Putamen (tissue), 1 donor: ENCODE measurements around the gene EHBP1L1.

ENCODE experiments used
- DNase-seq: peaks from one replicate; pipeline ENCODE4 v3.0.0-alpha.2; 2016; ENCODE audit warnings: low spot score

Gene EHBP1L1

DNA sequence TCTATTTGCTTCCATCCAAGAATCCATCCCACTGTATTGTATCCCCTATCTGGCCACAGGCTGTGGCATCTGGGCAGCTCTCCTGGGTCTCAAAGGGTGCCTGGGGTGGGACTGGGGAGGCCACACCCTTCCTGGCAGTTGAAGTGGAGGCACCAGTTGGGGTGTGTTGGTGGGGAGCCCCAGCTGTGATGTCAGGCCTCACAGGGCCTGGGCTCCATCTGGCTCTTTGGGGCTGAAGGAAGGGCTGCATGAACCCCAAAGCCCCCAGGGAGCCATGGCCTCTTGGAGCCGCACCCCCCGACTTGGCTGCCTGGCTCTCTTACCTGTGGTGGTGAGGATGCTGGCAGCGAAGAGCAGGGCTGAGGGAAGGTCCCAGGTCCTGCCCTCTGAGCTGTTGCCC lies 19.3 kb downstream of the EHBP1L1 start:
- no peak for DNase-seq

DNA sequence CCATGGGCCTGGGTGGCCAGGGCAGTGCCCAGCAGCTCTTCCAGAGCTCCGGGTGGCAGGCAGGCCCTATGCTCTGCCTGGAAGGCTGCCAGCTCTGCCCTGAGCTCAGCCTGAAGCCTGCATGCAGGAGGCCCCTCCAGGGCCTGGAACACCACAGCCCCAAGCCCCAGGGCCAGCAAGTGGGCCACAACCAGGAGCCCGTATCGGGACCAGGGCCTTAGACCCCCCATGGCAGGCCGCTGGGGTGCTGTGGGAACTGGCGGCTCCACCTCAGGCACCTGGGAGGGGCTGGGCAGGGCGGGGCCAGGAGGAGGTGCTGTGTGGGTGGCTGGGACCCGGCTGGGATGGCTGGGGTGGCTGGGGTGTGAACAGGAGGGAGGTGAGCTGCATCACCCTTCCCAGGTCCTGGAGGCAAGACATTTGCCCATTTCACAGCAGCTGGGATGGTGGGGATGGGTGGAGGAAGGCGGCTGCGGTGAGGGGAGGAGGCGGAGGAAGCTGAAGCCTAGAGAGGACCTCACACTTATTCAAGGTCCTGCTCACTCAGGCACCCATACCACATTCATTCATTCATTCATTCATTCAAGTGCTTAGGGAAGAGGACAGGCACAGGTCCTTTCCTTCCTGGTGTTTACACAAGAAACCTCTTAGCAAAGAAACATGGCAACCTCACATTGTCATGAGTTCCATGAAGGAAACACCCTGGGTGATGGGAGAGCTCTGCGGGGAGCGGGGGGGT lies 19.9 kb downstream of the EHBP1L1 start, which contains the start of gene KCNK7:
Gene KCNK7 (minus strand): TSS at position 258 of the 739 bp plus-strand sequence. CDS start 28 bp downstream, at position 230.
- DNase-seq, result no peak

DNA sequence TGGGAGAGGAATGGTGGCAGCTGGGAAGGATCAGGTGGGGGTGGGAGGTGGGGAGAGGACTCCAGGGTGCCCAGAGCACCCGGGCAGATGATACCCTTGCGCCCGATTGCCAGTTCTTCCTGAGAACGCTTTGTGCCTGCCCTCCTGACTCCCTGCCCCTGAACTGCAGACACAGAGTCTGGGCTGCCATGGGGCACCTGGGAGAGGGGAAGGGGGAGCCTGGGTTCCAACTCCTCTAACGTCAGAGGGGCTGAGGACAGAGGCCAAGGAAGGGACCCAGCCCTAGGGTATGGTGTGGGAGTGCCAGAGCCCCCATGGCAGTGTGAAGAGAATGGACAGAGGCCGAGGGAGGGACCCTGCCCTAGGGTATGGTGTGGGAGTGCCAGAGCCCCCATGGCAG lies 20.7 kb downstream of the EHBP1L1 start:
- no peak for DNase-seq

DNA sequence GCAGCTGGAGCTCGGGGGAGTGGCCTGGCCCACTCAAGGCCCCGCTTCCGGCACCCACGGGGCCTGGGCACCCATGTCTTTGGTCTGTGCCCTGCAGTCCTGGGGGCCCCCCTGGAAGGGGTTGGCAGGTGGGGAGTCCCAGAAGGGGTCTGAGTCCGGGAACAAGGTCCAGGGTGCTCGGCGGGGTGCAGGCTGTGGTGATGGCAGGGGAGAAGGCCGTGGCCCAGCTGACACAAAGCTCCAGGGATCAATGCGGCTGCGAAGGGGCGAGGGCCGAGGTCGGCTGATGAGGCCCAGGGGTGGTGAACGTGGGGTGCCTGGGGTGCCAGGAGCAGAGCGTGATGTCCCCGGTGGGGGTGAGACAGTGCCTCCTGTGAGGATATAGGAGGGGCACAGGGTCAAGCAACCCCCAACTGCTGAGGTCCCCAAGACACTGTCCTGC lies 22.4 kb downstream of the EHBP1L1 start:
- DNase-seq, result no peak

DNA sequence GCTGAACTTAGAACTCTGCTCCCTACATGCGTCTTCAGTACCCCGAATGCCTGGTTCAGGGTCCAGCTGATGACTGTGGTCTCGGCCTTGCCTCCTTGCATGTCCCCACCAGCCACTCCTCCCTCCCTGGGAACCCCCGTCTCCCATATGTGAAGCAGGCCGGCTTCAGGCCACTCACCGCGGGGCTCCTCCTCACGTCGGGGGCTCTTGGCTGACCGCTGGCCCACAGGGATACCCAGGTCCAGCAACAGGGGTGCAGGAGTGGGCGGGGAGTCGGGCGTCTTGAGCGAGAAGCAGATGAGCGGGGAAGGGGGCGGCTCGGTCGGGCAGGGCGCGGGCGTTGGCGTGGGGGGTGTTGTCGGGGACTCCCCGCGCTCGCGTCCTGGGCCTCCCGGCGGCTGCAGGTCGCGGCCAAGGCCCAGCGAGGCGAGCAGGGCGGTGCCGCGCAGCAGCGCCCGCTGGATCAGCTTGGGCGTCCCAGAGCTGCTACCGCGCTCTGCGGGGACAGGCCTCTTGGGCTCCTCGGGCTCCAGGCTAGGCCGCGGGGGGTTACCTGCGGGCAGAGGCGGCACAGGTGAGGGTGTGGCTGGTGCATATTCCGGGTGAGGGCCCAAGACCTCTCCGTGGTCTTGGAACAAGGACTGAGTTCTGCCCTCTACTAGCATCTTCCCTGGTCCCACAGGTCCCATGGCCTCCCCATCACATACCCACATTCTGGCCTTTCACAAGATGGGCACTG lies 23.5 kb downstream of the EHBP1L1 start:
- no peak for DNase-seq

DNA sequence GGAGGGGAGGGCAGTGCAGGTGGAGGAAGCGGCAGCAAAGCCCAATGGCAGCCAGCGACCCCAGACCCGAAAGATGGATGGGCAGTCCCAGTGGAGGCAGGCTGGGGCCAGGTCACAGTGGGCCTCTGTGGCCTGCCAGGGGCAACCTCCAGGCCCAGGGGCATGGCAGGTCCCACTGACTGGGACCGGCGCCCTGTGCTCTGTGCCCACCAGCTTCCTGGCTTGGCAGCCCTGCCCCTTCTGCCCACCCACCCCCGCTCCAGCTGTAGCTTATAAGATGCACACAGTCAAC lies 24.0 kb downstream of the EHBP1L1 start:
- DNase-seq, result no peak

DNA sequence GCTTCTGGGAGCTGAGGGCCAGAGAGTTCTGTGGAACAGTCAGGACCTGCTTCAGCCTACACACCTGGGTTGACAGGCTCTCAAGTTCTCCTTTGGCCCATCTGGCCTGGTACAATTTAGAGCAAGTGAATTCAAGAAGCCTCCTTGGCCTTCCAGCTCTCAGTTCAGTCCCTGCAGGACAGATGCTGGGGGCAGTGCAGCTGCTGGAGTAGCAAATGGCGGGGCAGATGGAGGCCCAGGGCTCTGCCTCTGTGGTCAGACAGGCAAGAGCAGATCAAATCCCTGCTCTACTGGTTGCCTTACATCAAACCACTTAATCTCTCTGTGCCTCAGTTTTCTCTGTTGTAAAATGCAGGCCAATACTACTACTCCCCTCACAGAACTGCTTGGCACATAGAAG lies 28.4 kb downstream of the EHBP1L1 start:
- DNase-seq, result no peak

DNA sequence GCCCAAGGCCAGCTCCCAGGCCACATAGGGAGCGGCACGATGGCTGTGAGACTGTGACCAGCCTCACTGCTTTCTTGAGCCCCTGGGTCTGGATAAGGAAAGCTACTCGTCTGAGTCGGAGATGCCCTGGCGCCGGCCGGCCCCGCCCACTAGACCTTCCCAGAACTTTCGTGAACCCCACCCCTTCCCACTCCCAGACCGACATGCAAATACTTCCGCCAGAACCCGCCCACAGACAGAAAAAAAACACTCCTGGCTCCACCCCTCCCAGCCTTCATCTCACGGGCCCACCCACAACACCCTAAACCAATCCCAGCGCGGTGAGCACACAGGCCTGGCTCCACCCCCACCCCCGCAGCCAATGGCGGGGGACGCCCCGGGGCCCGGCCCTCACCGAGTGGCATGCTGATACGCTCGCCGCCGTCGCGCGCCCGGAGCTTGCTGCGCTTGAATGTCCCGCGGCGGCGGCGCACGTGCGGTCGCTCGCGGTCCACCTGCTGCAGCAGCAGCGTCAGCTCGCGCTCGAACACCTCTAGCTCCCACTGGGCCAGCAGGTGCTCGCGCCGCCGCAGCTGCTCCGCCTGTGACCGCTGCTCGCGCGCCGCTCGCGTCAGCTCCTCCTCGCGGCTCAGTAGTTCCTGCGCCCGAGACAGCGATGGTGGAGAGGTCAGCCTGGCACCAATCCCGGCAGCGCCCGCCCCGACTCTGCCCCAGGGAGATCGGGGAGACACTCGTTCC lies 31.2 kb downstream of the EHBP1L1 start:
- DNase-seq, result peak; percentile 97

DNA sequence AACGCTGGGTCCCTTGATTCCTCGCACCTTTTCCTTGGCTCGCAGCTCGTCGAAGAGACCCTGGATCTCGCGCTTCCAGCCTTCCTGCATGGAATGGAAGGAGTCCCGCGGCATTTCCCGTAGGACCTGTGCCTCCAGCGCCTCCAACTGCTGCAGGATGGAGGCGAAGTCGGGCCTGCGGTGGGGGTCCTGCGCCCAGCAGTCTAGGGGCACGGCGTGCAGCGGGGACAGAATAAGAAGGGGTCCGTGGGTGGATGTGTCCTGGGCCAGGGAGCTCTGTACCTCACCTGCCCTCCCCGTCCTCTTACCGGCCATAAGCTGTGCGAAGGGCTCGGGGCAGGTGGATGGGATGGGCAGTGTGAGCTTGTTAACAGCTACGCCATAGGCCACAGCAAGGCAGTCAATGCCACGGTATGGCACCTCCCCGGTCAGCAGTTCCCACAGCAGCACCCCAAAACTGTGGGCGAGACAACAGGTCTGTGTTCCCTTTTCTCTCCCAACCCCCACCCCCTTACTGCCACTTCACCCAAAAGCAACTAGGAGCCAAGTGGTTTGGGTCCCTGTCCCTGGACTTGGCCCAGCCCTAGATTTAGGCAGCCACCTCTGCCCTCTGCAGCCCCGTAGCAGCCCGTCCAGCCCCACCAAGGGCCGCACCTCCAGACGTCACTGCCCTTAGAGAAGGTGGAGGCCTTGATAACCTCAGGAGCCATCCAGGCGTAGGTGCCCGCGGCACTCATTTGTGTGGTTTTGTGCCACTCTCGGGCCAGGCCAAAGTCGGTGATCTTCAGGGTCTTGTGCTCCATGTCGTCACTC lies 32.0 kb downstream of the EHBP1L1 start:
- no peak for DNase-seq

DNA sequence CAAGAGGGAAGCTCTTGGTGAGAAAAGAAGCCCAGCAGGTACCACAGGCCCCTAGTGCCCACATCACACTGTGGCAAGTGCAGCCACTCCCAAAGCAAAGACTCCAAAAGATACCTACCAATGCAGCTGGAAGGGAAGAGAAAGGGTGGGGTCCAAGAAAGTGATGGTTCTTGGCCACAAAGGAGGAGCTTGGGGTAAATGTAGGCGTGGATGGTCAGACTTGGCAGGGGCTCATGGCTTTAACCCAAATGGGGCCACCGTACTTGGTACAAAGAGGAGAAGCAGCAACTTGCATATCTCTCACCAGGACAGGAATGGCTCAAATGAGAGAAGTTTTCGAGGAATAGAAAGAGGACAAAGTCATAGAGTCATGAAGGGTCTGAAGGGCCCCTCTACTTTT lies 33.4 kb downstream of the EHBP1L1 start:
- DNase-seq, result no peak

DNA sequence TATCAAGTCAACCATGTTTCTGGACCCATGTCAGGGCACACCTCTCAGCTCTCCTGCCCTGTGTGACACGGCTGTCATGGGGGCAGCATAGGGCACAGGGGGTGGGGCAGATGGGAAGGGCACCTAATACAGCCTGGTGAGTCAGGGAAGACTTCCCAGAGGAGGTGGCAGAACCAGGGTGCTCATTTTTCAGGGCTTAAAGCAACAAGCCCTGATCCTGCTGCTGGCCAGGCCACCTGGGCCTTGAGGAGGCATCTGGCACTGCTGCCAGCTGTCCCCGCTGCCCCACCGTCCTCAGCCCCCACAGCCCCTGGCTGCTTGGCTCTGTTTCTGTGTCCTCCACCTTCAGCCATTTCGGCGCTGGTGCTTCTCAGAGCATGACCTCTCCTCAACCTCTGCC lies 33.8 kb downstream of the EHBP1L1 start:
- DNase-seq, result no peak

DNA sequence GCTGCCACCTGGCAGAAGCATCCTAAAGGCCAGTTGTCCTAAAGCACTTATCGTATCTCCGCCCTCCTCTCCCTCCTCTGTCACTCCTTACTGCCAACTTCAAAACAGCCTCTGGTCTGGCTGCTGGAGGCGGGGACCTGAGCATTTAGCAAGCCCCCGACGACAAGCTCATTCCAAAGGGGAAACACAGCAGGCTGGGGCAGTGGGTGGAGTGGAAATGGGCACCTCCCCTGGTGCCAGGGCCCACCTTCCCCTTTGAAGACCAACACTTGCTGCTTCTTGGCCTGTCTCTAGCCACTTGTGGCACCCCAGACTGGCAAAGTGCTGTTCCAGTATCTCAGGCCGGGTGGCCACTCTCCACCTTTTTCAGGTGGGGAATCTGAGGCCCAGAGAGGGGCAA lies 34.6 kb downstream of the EHBP1L1 start:
- no peak for DNase-seq

DNA sequence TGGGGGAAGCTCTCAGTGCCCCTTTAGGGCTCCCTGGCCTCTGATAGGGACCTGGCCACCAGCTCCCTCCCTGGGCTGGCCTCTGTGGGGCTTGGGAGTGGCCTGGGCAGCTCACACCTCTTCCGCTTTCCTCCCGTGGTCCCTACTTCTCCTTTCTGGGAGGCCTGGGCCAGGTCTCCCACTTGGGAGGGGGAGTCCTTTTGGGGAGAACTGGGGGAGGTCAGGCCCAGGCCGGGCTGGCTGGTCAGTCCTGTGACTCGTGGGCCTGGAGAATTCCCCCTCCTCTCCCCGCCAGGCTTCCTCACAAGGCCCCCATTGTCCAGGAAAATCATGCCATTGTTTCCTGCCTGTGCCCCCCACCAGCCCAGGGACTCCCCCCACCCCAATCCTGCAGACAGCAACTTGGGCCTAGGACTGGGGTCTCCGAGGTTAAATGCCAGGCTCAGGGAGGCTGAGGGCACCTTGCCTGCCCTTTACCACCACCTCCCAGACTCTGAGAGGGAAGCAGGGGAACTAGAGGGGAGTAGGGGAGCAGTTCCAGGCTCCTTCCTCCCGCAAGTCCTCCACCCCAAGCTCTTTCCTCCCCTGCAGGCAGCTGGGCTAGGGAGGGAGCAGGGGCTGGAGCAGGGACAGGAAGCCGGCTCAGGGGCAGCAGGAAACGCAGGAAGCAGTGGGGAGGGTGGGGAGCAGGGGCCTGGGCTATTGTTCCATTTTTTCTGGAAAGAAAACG lies 35.3 kb downstream of the EHBP1L1 start:
- peak; percentile 92 for DNase-seq

DNA sequence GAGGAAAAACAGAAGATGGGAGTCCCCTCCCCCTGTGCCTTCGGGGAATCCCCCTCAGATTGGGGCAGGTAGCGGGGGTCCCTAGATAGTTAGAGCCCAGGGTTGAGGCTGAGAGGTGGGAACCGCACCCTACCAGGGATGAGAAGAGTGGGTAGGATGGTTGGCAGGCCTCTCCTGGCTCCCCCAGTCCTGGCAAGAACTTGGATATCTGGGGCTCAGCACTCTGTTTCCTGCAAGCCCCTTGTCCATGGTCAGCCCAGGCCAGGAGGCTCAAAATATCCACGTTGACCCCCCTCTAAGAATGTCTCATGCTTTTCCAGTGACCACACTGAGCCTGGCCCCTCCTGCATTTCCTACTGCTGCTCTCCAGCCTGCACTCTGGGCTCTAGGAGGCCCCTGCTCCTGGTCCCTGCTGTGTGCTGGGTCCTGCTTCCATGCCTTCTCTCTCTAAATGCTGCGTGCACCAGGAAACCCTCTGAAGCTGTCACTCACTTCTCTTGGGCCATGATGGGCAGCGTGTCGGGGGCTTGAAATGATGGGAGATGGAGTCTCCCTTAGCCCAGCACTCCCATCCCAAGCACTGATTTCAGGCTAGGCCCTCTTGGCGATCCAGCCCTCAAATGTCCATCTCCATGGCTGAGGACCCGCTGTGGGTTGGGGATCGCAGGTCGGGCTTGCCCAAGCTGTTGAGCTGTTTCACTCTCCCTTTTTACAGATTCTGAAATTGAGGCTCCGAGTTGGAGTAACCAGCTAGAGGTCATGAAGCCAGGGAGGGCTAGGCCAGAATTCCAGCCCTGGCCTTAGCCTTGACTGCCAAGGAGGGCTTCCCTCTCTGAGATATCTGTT lies 36.1 kb downstream of the EHBP1L1 start:
- no peak for DNase-seq

DNA sequence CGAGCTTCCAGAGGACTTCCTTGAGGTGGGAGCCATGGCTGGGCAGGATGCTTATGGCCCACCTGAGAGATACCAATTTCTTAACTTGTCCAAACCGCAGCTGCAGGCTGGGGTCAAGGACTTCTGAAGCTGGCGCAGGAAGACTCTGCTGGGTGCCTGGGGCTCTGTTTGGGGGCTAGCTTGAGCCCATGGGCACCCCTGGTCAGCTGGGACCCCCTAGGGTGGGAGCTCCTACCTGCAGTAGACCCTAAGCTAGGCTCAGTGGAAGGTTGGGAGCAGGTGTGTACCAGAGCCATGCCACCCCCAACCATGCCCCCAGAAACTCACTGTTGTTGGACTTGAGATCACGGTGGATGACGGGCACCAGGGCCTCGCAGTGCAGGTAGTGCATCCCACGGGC lies 36.8 kb downstream of the EHBP1L1 start:
- DNase-seq, result no peak

DNA sequence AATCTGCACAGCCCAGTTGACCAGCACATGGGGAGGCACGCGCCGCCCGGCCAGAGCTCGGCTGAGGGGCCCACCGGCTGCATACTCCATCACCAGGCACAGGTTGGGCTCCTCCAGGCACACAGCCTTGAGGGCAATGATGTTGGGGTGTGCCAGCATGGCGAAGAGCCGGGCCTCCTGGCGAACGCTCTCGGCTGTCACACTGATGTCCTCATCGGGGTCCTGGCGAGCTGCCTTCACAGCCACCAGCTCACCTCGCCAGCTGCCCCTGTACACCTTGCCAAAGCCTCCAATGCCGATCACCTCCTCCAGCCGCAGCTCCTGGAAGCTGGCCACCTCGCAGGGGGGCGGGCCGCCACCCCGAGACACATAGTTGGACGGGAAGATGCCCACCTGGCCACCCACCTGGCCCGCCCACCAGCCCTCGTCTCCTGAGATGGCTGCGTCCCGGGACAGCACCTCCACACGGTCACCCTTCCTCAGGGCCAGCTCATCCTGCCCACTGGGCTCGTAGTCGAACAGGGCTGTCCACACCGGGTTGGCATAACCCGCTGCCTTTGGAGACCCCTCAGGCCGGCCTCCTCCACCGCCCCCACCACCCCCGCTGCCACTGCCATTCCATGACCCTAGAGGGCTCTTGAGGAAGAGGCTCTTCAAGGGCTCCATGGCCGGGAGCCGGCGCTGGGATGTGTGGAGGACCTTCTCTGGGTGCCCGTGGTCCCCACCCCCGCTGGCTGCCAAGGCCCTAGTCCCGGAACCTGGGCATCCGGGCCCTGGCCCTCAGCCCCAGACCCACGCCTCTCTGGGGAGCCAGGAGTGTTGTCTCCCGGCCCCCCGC lies 37.5 kb downstream of the EHBP1L1 start:
- no peak for DNase-seq

DNA sequence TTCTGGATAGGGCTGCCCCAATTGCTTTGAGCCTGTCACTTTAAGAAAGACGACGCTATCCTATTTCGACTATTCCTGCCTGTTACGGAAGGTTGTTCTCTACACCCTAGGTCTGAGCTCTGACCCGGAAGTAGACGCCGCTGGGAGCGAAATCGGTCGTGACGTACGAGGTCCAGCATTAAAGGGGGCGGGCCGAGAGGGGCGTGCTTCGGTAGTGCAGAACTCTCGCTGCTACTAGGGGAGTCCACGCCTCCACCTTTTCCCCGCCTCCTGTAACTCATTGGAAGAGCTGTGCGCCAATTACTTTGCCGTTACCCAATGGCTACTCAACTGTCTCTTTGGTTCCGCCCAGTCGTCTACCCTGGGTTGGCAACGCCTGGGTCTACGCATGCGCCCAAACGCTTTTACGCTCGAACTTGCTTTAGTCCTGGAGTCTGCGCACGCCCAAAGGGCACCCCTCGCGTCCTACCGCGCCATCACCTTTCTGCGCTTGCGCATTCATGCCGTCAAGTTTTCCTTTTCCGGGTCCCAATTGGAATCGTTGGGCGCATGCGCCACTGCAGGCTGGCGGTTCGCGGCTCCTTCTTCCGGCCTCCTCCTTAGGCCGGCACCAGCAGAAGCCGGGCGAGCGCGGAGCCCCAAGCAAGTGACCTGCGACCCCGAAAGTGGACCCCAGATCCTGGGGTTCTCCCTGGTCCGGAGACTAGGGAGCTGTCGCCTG lies 39.5 kb downstream of the EHBP1L1 start, which contains the start of gene PCNX3:
Gene PCNX3 (plus strand): TSS at position 548 of the 721 bp plus-strand sequence. CDS start 536 bp downstream, outside the sequence.
- peak; percentile 100 for DNase-seq

DNA sequence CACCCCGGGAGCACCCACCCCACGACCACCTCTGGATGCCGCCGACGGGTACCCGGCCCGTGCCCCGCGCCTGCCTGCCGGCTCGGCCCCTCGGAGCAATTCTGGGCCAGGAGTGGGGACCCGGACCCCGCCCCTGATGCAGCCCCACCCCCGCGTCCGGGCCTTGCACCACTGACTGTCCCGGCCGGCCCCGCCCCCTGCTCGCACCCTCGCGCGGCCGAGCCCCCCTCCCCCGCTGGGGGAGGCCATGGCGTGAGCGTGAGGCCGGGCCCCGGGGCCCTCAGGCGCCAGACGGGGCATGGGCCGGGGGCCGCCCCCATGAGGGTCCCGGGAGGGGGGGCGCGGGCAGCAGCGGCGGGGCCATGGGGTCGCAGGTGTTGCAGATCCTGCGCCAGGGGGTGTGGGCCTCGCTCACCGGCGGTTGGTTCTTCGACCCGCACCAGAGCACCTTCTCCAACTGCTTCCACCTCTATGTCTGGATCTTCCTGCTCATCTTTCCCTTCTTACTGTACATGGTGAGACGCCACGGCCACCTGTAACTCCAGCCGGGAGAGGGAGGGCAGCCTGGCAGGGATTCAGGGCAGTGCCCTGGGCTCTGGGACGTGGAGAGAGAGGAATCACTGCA lies 40.2 kb downstream of the EHBP1L1 start:
- no peak for DNase-seq
